ENCODE results near the gene SUSD4. TPM values are rescaled to one million over a fixed set of nuclear protein-coding genes. Genes with fewer than 3 reads are reported as not detected.

The SUSD4 gene
- total and polyA plus RNA-seq, 2 experiments from 2014 or later = 5.6 to 8.3 TPM

DNA sequence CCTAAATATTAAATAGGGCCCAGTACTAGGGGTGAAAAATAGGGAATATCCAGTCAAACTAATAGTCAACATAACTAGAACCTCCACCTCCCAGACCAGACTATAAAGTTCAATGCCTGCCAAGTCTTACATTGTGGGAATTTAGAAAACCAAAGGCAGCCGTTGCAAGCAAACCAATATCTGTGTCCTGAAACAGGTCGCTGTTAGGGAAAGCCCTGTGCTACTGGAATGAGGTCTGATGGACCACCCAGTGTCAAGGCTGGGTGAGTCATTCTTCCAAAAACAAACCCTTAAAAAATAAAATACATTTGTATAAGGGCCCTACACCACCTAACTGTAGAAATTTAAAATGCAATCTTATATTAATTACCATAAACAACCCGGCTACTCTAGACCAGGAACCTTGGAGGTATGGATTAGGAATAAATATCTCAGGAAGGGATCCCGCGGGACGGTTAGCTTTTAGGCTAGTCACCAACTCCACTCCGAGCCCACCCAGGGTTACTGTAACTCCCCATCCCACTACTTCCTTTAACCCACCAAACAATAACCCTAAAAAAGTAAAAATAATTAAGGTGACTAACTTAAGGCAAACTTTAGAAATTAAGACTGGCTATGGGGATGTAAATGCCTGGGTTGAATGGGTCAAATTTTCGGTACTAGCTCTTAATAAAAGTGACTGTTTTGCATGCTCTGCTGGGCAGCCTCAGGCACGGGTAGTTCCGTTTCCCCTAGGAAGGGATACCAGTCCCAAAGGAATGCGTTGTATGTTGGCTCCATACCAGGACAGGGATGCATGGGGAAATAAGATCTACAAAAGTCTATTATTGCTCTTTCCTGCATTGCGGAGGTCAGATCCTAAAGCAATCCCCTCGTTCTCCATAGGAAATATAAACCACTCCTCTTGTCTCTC is 155.6 kb downstream of the SUSD4 start:
- no peaks in the 10 kb centered on the region for H3K9me2 ChIP-seq (replicated peaks; ENCODE audit: insufficient read depth)
- H3K4me2 ChIP-seq = no peak overlapping the region
- H3K4me1 ChIP-seq (ENCODE audit: insufficient read depth) = peaks cover 4% of the 10 kb centered on the region
- H3K79me2 ChIP-seq = no peaks in the 10 kb centered on the region
- no peaks in the 10 kb centered on the region for H3K36me3 ChIP-seq (replicated peaks; ENCODE audit: insufficient read depth, low read depth)
- no peak overlapping the region for H3K4me3 ChIP-seq
- 83% methylated on average over 13 of the region's 13 CpGs for WGBS (ENCODE audit: low lambda C conversion rate, missing lambda C conversion rate)
- H4K20me1 ChIP-seq (ENCODE audit: insufficient read depth, poor library complexity, severe bottlenecking) = no peaks in the 10 kb centered on the region
- no peaks in the 10 kb centered on the region for H3K9me3 ChIP-seq (ENCODE audit: low read depth)
- DNase-seq (ENCODE audit: low spot score) = no peak
- TF ChIP-seq EZH2phosphoT487 (IDR thresholded peaks at IDR 0.05; ENCODE audit: low read depth, severe bottlenecking, unreplicated experiment) = no peak
- no peak for TF ChIP-seq CTCF (IDR thresholded peaks at IDR 0.05; ENCODE audit: poor library complexity)
- TF ChIP-seq EZH2 (IDR thresholded peaks at IDR 0.05; ENCODE audit: borderline replicate concordance) = no peak
- no peak overlapping the region for H2AFZ ChIP-seq
- no peaks in the 10 kb centered on the region for H3K27me3 ChIP-seq
- no peak overlapping the region for H3K27ac ChIP-seq

GRCh38 chr1:223207293-223208066 is 156.5 kb downstream of the SUSD4 start:
- Histone ChIP-seq H3K79me2 (no peaks in the 10 kb centered on the region), H4K20me1 (ENCODE audit: insufficient read depth, poor library complexity, severe bottlenecking) (no peaks in the 10 kb centered on the region), H3K4me1 (ENCODE audit: insufficient read depth) (peaks cover 4% of the 10 kb centered on the region), H3K9me3 (ENCODE audit: low read depth) (no peaks in the 10 kb centered on the region), H3K27ac (no peak overlapping the region), H3K36me3 (replicated peaks; ENCODE audit: insufficient read depth, low read depth) (no peaks in the 10 kb centered on the region), H3K4me2 (no peak overlapping the region), H3K27me3 (no peaks in the 10 kb centered on the region), H3K9me2 (replicated peaks; ENCODE audit: insufficient read depth) (no peaks in the 10 kb centered on the region), H2AFZ (no peak overlapping the region), H3K4me3 (no peak overlapping the region)
- TF ChIP-seq EZH2phosphoT487 (IDR thresholded peaks at IDR 0.05; ENCODE audit: low read depth, severe bottlenecking, unreplicated experiment) = no peak
- no peak for TF ChIP-seq EZH2 (IDR thresholded peaks at IDR 0.05; ENCODE audit: borderline replicate concordance)
- TF ChIP-seq CTCF (IDR thresholded peaks at IDR 0.05; ENCODE audit: poor library complexity) = no peak
- WGBS (ENCODE audit: low lambda C conversion rate, missing lambda C conversion rate) = 51% methylated on average over 3 of the region's 3 CpGs
- DNase-seq (ENCODE audit: low spot score) = no peak

GRCh38 chr1:223204424-223204823 is 159.6 kb downstream of the SUSD4 start:
- H3K27ac ChIP-seq = no peak overlapping the region
- TF ChIP-seq EZH2phosphoT487 (IDR thresholded peaks at IDR 0.05; ENCODE audit: low read depth, severe bottlenecking, unreplicated experiment) (no peak), EZH2 (IDR thresholded peaks at IDR 0.05; ENCODE audit: borderline replicate concordance) (no peak), CTCF (IDR thresholded peaks at IDR 0.05; ENCODE audit: poor library complexity) (no peak)
- H3K4me2 ChIP-seq = no peak overlapping the region
- no peak for DNase-seq (ENCODE audit: low spot score)
- H3K9me3 ChIP-seq (ENCODE audit: low read depth) = no peaks in the 10 kb centered on the region
- H4K20me1 ChIP-seq (ENCODE audit: insufficient read depth, poor library complexity, severe bottlenecking) = no peaks in the 10 kb centered on the region
- no peak overlapping the region for H3K4me3 ChIP-seq
- H2AFZ ChIP-seq = no peak overlapping the region
- 96% methylated on average over 4 of the region's 4 CpGs for WGBS (ENCODE audit: low lambda C conversion rate, missing lambda C conversion rate)
- no peaks in the 10 kb centered on the region for H3K79me2 ChIP-seq
- H3K27me3 ChIP-seq = no peaks in the 10 kb centered on the region
- no peaks in the 10 kb centered on the region for H3K36me3 ChIP-seq (replicated peaks; ENCODE audit: insufficient read depth, low read depth)
- no peaks in the 10 kb centered on the region for H3K4me1 ChIP-seq (ENCODE audit: insufficient read depth)
- H3K9me2 ChIP-seq (replicated peaks; ENCODE audit: insufficient read depth) = no peaks in the 10 kb centered on the region

Data from hepatocyte (in vitro differentiated cells).